ENCODE data around the gene SCN5A.

SCN5A gene

DNA sequence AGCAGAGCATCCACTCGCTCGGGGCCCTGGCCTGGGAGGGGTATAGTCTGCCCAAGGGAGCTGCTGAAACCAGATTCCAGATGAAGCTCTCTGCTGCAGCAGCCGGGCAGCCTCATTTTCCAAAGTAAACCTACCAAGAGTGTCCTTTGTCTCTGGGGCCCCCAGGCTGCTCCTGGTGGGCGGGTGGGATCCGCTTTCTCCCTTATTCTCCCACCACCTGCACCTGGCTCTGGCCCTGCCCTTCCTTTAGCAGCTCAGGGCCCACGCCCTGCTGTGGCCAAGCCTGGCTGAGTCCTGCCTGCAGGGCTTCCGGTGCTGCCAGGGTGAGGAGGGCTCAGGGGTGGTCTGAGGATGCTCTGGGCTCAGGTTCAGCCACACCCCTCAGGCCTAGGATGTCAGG is 13.0 kb downstream of the SCN5A start:
- no peaks in the 10 kb centered on the region for H3K4me1 ChIP-seq
- no peak for DNase-seq
- no peaks in the 10 kb centered on the region for H3K36me3 ChIP-seq
- TF ChIP-seq, protein P1, sequence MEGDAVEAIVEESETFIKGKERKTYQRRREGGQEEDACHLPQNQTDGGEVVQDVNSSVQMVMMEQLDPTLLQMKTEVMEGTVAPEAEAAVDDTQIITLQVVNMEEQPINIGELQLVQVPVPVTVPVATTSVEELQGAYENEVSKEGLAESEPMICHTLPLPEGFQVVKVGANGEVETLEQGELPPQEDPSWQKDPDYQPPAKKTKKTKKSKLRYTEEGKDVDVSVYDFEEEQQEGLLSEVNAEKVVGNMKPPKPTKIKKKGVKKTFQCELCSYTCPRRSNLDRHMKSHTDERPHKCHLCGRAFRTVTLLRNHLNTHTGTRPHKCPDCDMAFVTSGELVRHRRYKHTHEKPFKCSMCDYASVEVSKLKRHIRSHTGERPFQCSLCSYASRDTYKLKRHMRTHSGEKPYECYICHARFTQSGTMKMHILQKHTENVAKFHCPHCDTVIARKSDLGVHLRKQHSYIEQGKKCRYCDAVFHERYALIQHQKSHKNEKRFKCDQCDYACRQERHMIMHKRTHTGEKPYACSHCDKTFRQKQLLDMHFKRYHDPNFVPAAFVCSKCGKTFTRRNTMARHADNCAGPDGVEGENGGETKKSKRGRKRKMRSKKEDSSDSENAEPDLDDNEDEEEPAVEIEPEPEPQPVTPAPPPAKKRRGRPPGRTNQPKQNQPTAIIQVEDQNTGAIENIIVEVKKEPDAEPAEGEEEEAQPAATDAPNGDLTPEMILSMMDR (IDR thresholded peaks at IDR 0.05; ENCODE audit: low read depth, low read length): no peak
- no peaks in the 10 kb centered on the region for H3K9me3 ChIP-seq
- no peak overlapping the region for H3K4me3 ChIP-seq (ENCODE audit: low read depth, low read length)
- H3K27me3 ChIP-seq: no peaks in the 10 kb centered on the region

DNA sequence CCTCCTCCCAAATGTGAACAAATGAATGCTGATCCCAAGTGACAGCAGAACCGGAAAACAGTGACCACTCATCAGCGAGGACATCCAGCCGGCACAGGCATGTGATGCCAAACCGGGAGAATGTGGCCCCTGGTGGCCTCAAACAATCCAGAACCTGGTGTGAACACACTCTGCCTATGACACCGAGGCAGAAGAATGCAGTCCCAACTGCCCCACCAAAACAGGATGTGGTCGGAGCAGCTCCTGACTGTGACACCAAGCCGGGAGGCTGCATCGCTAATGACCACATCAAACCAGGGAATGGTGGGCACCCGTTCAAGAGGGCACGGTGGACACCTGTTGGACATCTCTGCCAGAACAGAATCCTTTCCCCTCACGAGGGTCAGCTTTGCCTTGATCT is 15.4 kb downstream of the SCN5A start:
- DNase-seq: no peak
- Histone ChIP-seq H3K36me3 (no peaks in the 10 kb centered on the region), H3K4me1 (no peaks in the 10 kb centered on the region), H3K4me3 (ENCODE audit: low read depth, low read length) (no peak overlapping the region), H3K27me3 (no peaks in the 10 kb centered on the region), H3K9me3 (no peaks in the 10 kb centered on the region)
- TF ChIP-seq, protein P1 (IDR thresholded peaks at IDR 0.05; ENCODE audit: low read depth, low read length): no peak

DNA sequence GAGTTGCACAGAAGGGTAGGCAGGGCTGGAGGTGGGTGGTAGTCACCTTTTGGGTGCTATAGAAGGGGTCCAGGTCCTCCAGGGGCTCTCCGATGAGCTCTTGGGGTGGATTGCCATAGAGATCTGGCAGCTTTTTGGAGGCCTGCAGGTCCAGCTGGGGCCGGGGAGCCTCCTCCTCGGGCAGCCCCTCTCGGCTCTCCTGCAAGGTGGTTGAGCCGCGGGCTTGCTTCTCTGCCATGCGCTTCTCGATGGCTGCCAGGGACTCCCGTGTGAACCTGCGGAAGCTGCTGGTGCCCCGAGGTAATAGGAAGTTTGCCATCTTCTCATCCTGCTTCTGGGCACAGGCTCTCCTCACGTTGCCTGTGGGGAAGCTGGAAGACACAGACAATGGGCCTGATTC is 16.5 kb downstream of the SCN5A start:
- no peak overlapping the region for H3K4me3 ChIP-seq (ENCODE audit: low read depth, low read length)
- DNase-seq: no peak
- no peaks in the 10 kb centered on the region for H3K9me3 ChIP-seq
- TF ChIP-seq, protein P1 (IDR thresholded peaks at IDR 0.05; ENCODE audit: low read depth, low read length): no peak
- H3K36me3 ChIP-seq: no peaks in the 10 kb centered on the region
- H3K27me3 ChIP-seq: no peaks in the 10 kb centered on the region
- no peaks in the 10 kb centered on the region for H3K4me1 ChIP-seq

DNA sequence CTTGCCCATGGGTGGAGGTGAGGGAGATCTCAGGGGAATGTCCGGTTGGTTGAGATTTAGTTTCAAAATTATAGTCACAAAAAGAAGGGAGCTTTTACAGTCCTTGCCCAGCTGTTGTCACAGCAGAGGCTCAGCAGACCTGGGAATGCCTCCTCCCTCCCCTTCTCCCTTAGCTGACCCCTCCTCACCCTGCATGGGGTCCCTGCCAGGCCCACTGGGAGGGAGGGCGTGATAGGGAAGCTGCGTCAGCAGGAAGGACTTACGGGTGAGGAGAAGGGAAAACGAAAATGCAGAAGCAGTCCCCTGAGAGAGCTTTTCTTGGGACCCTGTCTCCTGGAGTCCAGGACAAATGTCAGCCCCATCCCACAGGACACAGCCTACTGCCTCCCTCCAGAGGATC is 18.9 kb downstream of the SCN5A start:
- no peaks in the 10 kb centered on the region for H3K27me3 ChIP-seq
- no peak for DNase-seq

DNA sequence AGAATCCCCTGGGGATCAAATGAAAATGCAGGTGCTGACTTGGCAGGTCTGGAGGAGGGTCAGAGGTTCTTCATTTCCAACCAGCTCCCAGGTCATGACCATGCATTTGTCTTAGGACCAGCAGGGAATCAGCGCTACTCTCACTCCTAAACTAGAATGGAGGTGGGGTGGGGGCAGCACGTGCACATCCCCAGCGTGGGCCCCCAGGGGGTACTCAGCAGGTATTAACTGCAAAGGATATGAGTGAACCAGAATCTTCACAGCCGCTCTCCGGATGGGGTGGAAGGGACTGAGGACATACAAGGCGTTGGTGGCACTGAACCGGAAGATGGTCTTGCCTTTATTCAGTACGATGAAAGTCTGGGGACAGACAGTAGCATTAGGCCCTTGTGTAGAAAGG is 19.4 kb downstream of the SCN5A start:
- TF ChIP-seq, protein P1 (IDR thresholded peaks at IDR 0.05; ENCODE audit: low read depth, low read length): no peak
- no peak for DNase-seq
- no peak overlapping the region for H3K4me3 ChIP-seq (ENCODE audit: low read depth, low read length)
- H3K27me3 ChIP-seq: no peaks in the 10 kb centered on the region
- no peaks in the 10 kb centered on the region for H3K9me3 ChIP-seq
- no peaks in the 10 kb centered on the region for H3K4me1 ChIP-seq
- H3K36me3 ChIP-seq: no peaks in the 10 kb centered on the region

More for the DNA sequence above, 18.9 kb downstream of the SCN5A start:
- Histone ChIP-seq H3K4me1 (no peaks in the 10 kb centered on the region), H3K4me3 (ENCODE audit: low read depth, low read length) (no peak overlapping the region), H3K9me3 (no peaks in the 10 kb centered on the region), H3K36me3 (no peaks in the 10 kb centered on the region)
- TF ChIP-seq, protein P1 (IDR thresholded peaks at IDR 0.05; ENCODE audit: low read depth, low read length): no peak

DNA sequence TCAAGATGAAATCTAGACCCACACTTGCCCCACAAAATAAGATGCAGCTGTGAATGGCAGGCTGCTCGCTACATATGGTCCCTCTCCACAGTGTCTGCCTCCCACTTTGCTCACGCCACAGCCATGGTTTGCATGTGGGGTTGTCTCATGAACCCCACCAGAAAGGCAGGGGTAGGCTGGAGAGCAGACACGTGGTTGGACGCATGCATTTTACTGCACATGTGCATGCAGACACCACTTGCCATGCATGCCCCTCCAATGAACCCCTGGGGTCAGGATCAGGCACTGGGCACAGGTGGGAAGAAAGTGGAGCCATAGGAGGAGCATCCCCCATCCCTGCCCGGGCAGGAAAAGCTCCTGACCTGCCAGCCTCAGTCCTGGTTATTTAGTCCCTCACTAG is 20.7 kb downstream of the SCN5A start:
- no peak for DNase-seq
- no peaks in the 10 kb centered on the region for H3K4me1 ChIP-seq
- H3K36me3 ChIP-seq: no peaks in the 10 kb centered on the region
- H3K27me3 ChIP-seq: no peaks in the 10 kb centered on the region
- H3K4me3 ChIP-seq (ENCODE audit: low read depth, low read length): no peak overlapping the region
- TF ChIP-seq, protein P1 (IDR thresholded peaks at IDR 0.05; ENCODE audit: low read depth, low read length): no peak
- no peaks in the 10 kb centered on the region for H3K9me3 ChIP-seq
